BLaER1 treated with 17β-estradiol and CSF1 and Interleukin-3, amounts not matched to agents 10 nM and 100 nM (cell line): ENCODE results near the gene TDP1.

Experiments
- H3K27ac ChIP-seq, 11 experiments: shearing (Covaris generic); formaldehyde crosslinking; 2 replicates each; pipeline ENCODE4 v1.8.1; 2022
- H3K27me3 ChIP-seq, 11 experiments: shearing (Covaris generic); formaldehyde crosslinking; 2 replicates each; pipeline ENCODE4 v1.8.1; 2022
- H3K36me3 ChIP-seq, 11 experiments: shearing (Covaris generic); formaldehyde crosslinking; 2 replicates each; pipeline ENCODE4 v1.8.1; 2022
- H3K4me1 ChIP-seq, 10 experiments: shearing (Covaris generic); formaldehyde crosslinking; 2 replicates each; pipeline ENCODE4 v1.8.1; 2022
- H3K4me2 ChIP-seq, 11 experiments: shearing (Covaris generic); formaldehyde crosslinking; 2 replicates each; pipeline ENCODE4 v1.8.1; 2022
- H3K4me3 ChIP-seq, 10 experiments: shearing (Covaris generic); formaldehyde crosslinking; 2 replicates each; pipeline ENCODE4 v1.8.1; 2022
- H3K9ac ChIP-seq, 11 experiments: shearing (Covaris generic); formaldehyde crosslinking; 2 replicates each; pipeline ENCODE4 v1.8.1; 2022
- H3K9me3 ChIP-seq, 11 experiments: shearing (Covaris generic); formaldehyde crosslinking; replicated peaks in 1 of 11; 2 replicates each; pipeline ENCODE4 v1.8.1; 2022
- H4K20me1 ChIP-seq, 11 experiments: shearing (Covaris generic); formaldehyde crosslinking; 2 replicates each; pipeline ENCODE4 v1.8.1; 2022
- Cebpa-rat ChIP-seq, 11 experiments: shearing (Covaris generic); IDR thresholded peaks; 2 replicates each; pipeline ENCODE4 v1.8.1; 2022

TDP1 gene

DNA sequence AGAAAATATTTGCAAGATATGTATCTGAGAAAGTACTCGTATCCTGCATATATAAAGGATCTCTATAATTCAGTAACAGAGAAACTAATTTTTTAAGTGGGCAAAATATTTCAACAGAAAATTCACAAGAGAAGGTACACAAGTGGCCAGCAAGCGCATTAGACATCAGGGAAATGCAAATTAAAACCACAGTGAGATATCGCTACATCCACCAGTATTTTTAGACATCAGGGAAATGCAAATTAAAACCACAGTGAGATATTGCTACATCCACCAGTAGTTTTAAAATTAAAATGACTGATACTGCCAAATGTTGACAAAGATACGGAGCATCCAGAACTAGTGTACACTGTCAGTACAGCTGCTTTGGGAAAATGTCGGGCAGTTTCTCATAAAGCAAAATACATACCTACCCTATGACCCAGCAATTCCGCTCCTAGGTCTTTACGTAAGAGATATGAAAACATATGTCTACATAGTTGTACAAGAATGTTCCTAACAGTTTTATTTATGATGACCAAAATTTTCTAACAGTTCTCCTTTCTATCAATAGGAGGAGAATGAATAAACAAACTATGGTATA, 103.2 kb downstream of the TDP1 start:
- Histone ChIP-seq H4K20me1 (peaks cover 0 to 6% (median 0%) of the 10 kb centered on the region in 11 experiments; a peak in 3 of 22 replicates), H3K9ac (no peak overlapping the region), H3K4me3 (peak overlapping the region in 2 of 10 experiments; percentile 72 to 90; a peak in 3 of 20 replicates), H3K27me3 (peaks cover 11 to 64% (median 58%) of the 10 kb centered on the region in 11 experiments; a peak in 21 of 22 replicates), H3K4me1 (peaks cover 0 to 60% (median 24%) of the 10 kb centered on the region in 10 experiments; a peak in 17 of 20 replicates), H3K9me3 (peaks cover 37 to 67% (median 44%) of the 10 kb centered on the region in 11 experiments), H3K27ac (peak overlapping the region in 4 of 11 experiments; percentile 4 to 89 (median 54); a peak in 5 of 22 replicates), H3K36me3 (peaks cover 0 to 35% (median 0%) of the 10 kb centered on the region in 11 experiments; a peak in 6 of 22 replicates), H3K4me2 (peak overlapping the region in 4 of 11 experiments; percentile 16 to 98 (median 64); a peak in 7 of 22 replicates)
- TF ChIP-seq Cebpa-rat (IDR thresholded peaks at IDR 0.05), result no peak

DNA sequence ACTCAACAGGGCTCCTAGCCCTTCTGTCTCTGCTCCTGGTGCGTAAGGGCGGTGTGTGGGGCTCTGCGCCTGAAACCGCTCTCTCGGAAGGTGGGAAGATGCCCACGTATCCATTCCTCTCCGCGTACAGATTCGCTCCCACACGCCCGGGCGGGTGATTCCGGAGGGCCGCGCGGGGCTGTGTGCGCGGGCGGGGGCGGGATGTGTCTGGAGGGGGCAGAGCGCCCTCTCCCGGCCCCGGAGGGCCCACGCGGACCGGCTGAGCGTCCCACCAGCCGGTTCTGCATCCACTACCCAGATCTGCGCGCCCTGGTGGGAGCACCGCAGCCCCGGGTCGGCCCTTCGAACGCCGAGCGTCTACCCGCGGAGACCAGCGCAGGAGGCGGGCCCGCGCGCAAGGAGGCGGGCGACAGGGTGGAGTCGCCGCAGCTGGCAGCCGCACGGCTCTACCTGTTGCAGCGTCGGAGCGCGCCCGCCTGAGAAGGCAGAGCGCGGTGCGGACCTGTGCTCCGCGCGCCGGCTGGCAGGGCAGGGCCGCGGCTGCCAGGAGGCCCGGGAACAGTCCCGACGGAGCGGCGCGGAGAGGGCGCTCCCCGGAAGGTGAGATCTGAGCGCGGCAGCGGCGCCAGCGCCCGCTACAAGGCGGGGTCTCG, 104.7 kb downstream of the TDP1 start:
- peaks cover 11 to 74% (median 70%) of the 10 kb centered on the region in 11 experiments; a peak in 21 of 22 replicates for H3K27me3 ChIP-seq
- peak overlapping the region; percentile 50 to 98 (median 83) for H3K4me2 ChIP-seq
- H3K36me3 ChIP-seq, result peaks cover 0 to 48% (median 0%) of the 10 kb centered on the region in 11 experiments; a peak in 7 of 22 replicates
- no peak for TF ChIP-seq Cebpa-rat (IDR thresholded peaks at IDR 0.05)
- H3K9ac ChIP-seq, result peak overlapping the region in 8 of 11 experiments; percentile 22 to 90 (median 54); a peak in 14 of 22 replicates
- peaks cover 0 to 17% (median 0%) of the 10 kb centered on the region in 11 experiments; a peak in 6 of 22 replicates for H4K20me1 ChIP-seq
- H3K4me1 ChIP-seq, result peaks cover 0 to 74% (median 24%) of the 10 kb centered on the region in 10 experiments; a peak in 17 of 20 replicates
- peak overlapping the region in 4 of 11 experiments; percentile 11 to 89 (median 55); a peak in 8 of 22 replicates for H3K27ac ChIP-seq
- peaks cover 37 to 64% (median 44%) of the 10 kb centered on the region in 11 experiments for H3K9me3 ChIP-seq
- H3K4me3 ChIP-seq, result peak overlapping the region; percentile 53 to 90 (median 62)

DNA sequence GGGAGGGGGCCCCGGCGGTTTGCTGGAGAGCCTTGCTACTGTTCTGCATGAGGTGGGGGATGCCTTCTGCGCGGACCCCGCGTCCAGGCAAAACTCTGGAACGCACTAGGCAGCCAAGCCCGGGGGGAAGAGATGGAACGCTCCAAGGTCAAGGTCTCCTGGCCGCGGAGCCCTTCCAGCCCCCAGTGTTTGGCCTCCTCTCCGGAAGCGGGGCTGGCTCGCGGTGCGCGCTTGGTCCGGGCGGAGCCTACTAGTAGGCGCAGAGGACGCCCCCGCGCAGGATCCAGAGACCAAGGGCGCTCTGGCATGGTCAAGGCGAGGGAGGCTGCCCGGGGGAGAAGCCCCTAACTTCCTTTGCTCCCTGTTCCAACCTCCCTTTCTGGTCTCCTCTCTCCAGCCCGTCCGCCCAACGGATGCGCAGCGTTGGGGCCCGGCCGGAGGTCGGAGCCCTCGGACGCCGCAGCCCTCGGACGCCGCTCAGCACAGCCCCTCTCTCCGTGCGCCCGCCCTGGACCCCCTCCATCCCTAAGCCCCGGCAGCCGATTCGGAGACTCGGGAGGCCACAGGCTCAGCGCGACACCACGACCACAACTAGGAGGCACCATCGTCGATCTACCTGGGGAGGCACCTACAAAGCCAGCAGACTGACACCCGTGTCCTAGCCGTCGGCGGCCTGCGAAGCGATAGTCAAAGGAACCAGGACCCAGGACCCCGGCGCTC, 105.4 kb downstream of the TDP1 start:
- peak overlapping the region in 7 of 11 experiments; percentile 22 to 90 (median 64); a peak in 13 of 22 replicates for H3K9ac ChIP-seq
- peaks cover 0 to 24% (median 0%) of the 10 kb centered on the region in 11 experiments; a peak in 6 of 22 replicates for H4K20me1 ChIP-seq
- peaks cover 0 to 80% (median 24%) of the 10 kb centered on the region in 10 experiments; a peak in 17 of 20 replicates for H3K4me1 ChIP-seq
- H3K36me3 ChIP-seq, result peaks cover 0 to 55% (median 0%) of the 10 kb centered on the region in 11 experiments; a peak in 8 of 22 replicates
- peak overlapping the region in 4 of 11 experiments; percentile 12 to 89 (median 55); a peak in 6 of 22 replicates for H3K27ac ChIP-seq
- H3K4me2 ChIP-seq, result peak overlapping the region; percentile 50 to 98 (median 83)
- peak overlapping the region; percentile 53 to 90 (median 62) for H3K4me3 ChIP-seq
- H3K9me3 ChIP-seq, result peaks cover 35 to 64% (median 44%) of the 10 kb centered on the region in 11 experiments
- H3K27me3 ChIP-seq, result peaks cover 11 to 76% (median 70%) of the 10 kb centered on the region in 11 experiments; a peak in 21 of 22 replicates
- TF ChIP-seq Cebpa-rat (IDR thresholded peaks at IDR 0.05), result no peak

DNA sequence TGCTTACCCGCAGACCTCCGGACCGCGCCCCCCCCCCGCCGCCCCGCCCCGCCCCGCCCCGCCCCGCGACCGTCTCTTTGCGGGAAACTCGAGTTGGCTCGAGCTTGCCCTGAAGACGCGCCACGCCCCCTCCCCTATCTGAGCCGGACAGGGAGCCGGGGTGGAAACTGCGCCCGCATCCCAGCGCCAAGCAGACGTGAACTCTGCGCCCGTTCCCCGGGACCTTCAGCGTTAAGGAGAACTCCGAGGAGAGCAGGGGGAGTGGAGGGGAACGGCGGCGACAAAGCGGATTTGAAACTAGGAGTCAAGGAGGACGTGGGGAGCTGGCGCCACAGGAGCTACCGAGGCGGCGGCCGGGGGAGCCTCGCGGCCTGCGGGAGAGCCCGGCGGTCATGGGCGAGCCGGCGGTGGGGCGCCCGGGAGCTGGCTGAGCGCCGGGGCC, 106.0 kb downstream of the TDP1 start, which contains the start of gene KCNK13:
Gene KCNK13, plus strand, starts transcription at position 310 of the 442 bp plus-strand sequence. CDS start 212 bp downstream, outside the sequence.
- Histone ChIP-seq H3K4me1 (peaks cover 0 to 83% (median 24%) of the 10 kb centered on the region in 10 experiments; a peak in 17 of 20 replicates), H3K27me3 (peaks cover 11 to 76% (median 70%) of the 10 kb centered on the region in 11 experiments; a peak in 21 of 22 replicates), H3K9ac (peak within 1 kb of the TSS in 6 of 11 experiments; percentile 24 to 90 (median 80); a peak in 13 of 22 replicates), H3K36me3 (peaks cover 0 to 61% (median 0%) of the 10 kb centered on the region in 11 experiments; a peak in 8 of 22 replicates), H3K27ac (peak within 1 kb of the TSS in 6 of 11 experiments; percentile 39 to 89 (median 76); a peak in 11 of 22 replicates), H3K4me2 (peak within 1 kb of the TSS; percentile 72 to 98 (median 84)), H3K4me3 (peak within 1 kb of the TSS; percentile 53 to 90 (median 62)), H4K20me1 (peaks cover 0 to 26% (median 0%) of the 10 kb centered on the region in 11 experiments; a peak in 6 of 22 replicates), H3K9me3 (peaks cover 35 to 64% (median 44%) of the 10 kb centered on the region in 11 experiments)
- TF ChIP-seq Cebpa-rat (IDR thresholded peaks at IDR 0.05), result no peak

DNA sequence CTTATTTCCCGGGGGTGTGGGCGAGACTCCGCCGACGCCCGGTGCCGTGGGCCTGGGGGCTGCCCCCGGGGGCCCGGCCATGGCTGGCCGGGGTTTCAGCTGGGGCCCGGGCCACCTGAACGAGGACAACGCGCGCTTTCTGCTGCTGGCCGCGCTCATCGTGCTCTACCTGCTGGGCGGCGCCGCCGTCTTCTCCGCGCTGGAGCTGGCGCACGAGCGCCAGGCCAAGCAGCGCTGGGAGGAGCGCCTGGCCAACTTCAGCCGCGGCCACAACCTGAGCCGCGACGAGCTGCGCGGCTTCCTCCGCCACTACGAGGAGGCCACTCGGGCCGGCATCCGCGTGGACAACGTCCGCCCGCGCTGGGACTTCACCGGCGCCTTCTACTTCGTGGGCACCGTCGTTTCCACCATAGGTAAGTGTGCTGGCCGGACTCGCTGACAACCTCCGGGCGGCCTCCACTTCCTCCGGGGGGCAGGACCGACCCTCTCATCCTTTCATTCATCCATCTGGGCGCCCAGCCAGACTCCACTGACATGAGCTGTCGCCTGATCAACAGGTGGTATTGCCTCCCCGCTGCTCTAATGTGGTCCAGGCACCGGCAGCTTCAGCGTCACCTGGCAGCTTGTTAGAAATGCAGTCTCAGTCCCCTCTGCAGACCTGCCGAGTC, 106.5 kb downstream of the TDP1 start:
- H3K27me3 ChIP-seq, result peaks cover 11 to 76% (median 70%) of the 10 kb centered on the region in 11 experiments; a peak in 21 of 22 replicates
- H3K4me2 ChIP-seq, result peak overlapping the region; percentile 58 to 98 (median 73)
- H3K4me1 ChIP-seq, result peaks cover 0 to 83% (median 24%) of the 10 kb centered on the region in 10 experiments; a peak in 17 of 20 replicates
- H3K36me3 ChIP-seq, result peaks cover 0 to 63% (median 0%) of the 10 kb centered on the region in 11 experiments; a peak in 8 of 22 replicates
- peaks cover 0 to 26% (median 0%) of the 10 kb centered on the region in 11 experiments; a peak in 6 of 22 replicates for H4K20me1 ChIP-seq
- peak overlapping the region in 6 of 11 experiments; percentile 39 to 89 (median 76); a peak in 11 of 22 replicates for H3K27ac ChIP-seq
- H3K4me3 ChIP-seq, result peak overlapping the region; percentile 41 to 90 (median 56); a peak in 19 of 20 replicates
- TF ChIP-seq Cebpa-rat (IDR thresholded peaks at IDR 0.05), result no peak
- peaks cover 29 to 61% (median 43%) of the 10 kb centered on the region in 11 experiments for H3K9me3 ChIP-seq
- peak overlapping the region in 5 of 11 experiments; percentile 71 to 90 (median 82); a peak in 11 of 22 replicates for H3K9ac ChIP-seq

DNA sequence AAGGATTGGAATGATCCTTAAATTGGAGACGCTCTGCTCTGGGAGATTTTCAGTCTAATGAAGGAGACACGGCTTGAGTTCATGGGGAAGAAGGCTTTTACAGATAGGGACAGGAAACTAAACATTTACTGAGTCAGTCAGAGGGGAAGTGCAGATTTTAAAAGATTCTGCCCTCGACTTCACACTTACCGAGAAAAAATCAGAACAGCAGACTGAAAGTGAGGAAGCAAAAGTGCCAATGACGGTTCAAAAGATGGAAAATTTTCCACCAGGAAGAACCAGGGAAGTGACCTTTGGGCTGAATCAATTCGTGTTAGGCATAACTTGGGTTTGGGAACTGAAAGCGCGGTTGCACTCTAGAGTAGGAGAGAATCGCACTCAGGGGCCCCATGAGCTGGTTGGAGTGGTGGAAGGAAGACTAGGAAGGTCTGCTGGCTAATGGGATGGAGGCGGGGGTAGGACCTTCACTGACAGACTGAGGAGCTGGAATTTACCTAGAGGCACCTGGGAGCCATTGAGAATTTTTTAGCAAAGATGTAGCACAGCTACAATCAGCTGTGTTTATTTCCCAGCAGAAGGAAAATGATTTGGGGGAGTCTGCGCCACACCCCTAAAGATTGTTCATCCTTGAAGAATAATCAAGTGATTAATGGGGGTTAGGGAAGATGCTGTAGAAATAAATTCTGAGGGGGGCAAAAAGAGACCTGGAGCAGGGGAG, 107.3 kb downstream of the TDP1 start:
- peak overlapping the region in 5 of 11 experiments; percentile 71 to 90 (median 82); a peak in 10 of 22 replicates for H3K9ac ChIP-seq
- peak overlapping the region in 5 of 11 experiments; percentile 68 to 89 (median 78); a peak in 10 of 22 replicates for H3K27ac ChIP-seq
- H3K27me3 ChIP-seq, result peaks cover 11 to 75% (median 68%) of the 10 kb centered on the region in 11 experiments; a peak in 21 of 22 replicates
- H3K36me3 ChIP-seq, result peaks cover 0 to 69% (median 0%) of the 10 kb centered on the region in 11 experiments; a peak in 8 of 22 replicates
- peak overlapping the region in 6 of 10 experiments; percentile 51 to 90 (median 74); a peak in 12 of 20 replicates for H3K4me3 ChIP-seq
- no peak for TF ChIP-seq Cebpa-rat (IDR thresholded peaks at IDR 0.05)
- peaks cover 27 to 54% (median 41%) of the 10 kb centered on the region in 11 experiments for H3K9me3 ChIP-seq
- H3K4me2 ChIP-seq, result peak overlapping the region in 7 of 11 experiments; percentile 72 to 98 (median 93); a peak in 12 of 22 replicates
- H3K4me1 ChIP-seq, result peaks cover 0 to 88% (median 24%) of the 10 kb centered on the region in 10 experiments; a peak in 17 of 20 replicates
- H4K20me1 ChIP-seq, result peaks cover 0 to 31% (median 0%) of the 10 kb centered on the region in 11 experiments; a peak in 6 of 22 replicates
